Activated naive CD4-positive, alpha-beta T cell treated with anti-CD3 and anti-CD28 coated beads, Interleukin-2, amount 10 ng/mL, durations not matched to agents 7 days and 5 days (primary cell): ENCODE measurements around the gene ADRA2B.

Source experiments
- CTCF ChIA-PET: fragments of 350-600 bp; sonication (Branson Sonifier 250); formaldehyde crosslinking; loops from one replicate; lab custom pipeline; 2021; ENCODE audit warnings: antibody characterized with exemption; lab: Charles Lee
- DNase-seq: peaks from one replicate; pipeline ENCODE4 v3.0.0-alpha.2; 2020
- H3K27ac Mint-ChIP-seq: one replicate; pipeline ENCODE4 v1.8.0; 2021; ENCODE audit warnings: mild to moderate bottlenecking, moderate library complexity, mixed read lengths
- H3K27me3 Mint-ChIP-seq: one replicate; pipeline ENCODE4 v1.8.0; 2021; ENCODE audit warnings: mild to moderate bottlenecking, mixed read lengths
- H3K36me3 Mint-ChIP-seq: one replicate; pipeline ENCODE4 v1.8.0; 2021; ENCODE audit warnings: mixed read lengths
- H3K4me1 Mint-ChIP-seq: one replicate; pipeline ENCODE4 v1.8.0; 2021; ENCODE audit warnings: mixed read lengths
- H3K4me3 Mint-ChIP-seq: one replicate; pipeline ENCODE4 v1.8.0; 2021; ENCODE audit warnings: mild to moderate bottlenecking, moderate library complexity, mixed read lengths
- H3K9me3 Mint-ChIP-seq: one replicate; pipeline ENCODE4 v1.8.0; 2021; ENCODE audit warnings: mixed read lengths

Gene ADRA2B

GRCh38 chr2:96154506-96155380 lies 38.4 kb upstream of the ADRA2B start:
- Mint-ChIP-seq H3K9me3 (no peaks in the 10 kb centered on the region), H3K4me1 (peaks cover 70% of the 10 kb centered on the region), H3K27ac (no peak overlapping the region), H3K4me3 (no peak overlapping the region), H3K27me3 (no peaks in the 10 kb centered on the region), H3K36me3 (no peaks in the 10 kb centered on the region)
- DNase-seq, result peak; percentile 21
- CTCF ChIA-PET, result interaction anchor here (1.0 to 1.7 kb wide), 3 partner anchors 8 to 16 kb away, joined by 3 to 4 read pairs (median 3); no protein-coding TSS in a partner anchor

DNA sequence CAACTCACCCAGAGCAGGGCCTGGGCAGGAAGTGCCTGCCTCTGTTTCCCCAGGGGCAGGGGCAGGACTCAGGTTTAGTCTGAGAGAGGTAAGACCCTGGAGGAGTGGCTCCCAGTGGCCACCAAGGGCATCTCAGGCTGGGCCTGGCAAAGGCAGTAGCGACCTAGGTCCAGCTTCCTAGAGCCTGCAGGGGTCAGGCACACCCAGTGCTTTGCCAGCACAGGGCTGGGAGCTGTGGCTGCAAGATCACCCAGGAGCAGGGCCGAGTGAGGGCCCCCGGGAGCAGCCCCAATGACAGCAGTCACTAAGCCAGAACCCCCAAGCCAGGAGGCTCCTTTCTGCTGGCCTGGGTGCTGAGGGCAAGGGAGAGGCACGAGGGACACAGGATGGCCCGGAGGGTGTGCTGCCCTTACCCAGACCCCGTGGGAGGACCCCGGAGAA lies 37.6 kb upstream of the ADRA2B start:
- no peak overlapping the region for H3K4me3 Mint-ChIP-seq
- no peaks in the 10 kb centered on the region for H3K27me3 Mint-ChIP-seq
- no peak overlapping the region for H3K27ac Mint-ChIP-seq
- peaks cover 67% of the 10 kb centered on the region for H3K4me1 Mint-ChIP-seq
- no peaks in the 10 kb centered on the region for H3K9me3 Mint-ChIP-seq
- CTCF ChIA-PET, result interaction anchor here (1.0 to 1.7 kb wide), 2 partner anchors 9 to 15 kb away, joined by 3 to 4 read pairs; no protein-coding TSS in a partner anchor
- peak; percentile 21 for DNase-seq
- H3K36me3 Mint-ChIP-seq, result no peaks in the 10 kb centered on the region

- no peak for DNase-seq
- no peak overlapping the region for H3K27ac Mint-ChIP-seq
- H3K9me3 Mint-ChIP-seq, result no peaks in the 10 kb centered on the region
- H3K36me3 Mint-ChIP-seq, result no peaks in the 10 kb centered on the region
- H3K27me3 Mint-ChIP-seq, result no peaks in the 10 kb centered on the region
- H3K4me3 Mint-ChIP-seq, result no peak overlapping the region
- peaks cover 67% of the 10 kb centered on the region for H3K4me1 Mint-ChIP-seq
- CTCF ChIA-PET, result interaction anchor here (0.8 to 1.7 kb wide), 3 partner anchors 10 to 15 kb away, joined by 3 to 4 read pairs (median 3); no protein-coding TSS in a partner anchor
Observed at GRCh38 chr2:96153291-96153713, 36.9 kb upstream of the ADRA2B start.

DNA sequence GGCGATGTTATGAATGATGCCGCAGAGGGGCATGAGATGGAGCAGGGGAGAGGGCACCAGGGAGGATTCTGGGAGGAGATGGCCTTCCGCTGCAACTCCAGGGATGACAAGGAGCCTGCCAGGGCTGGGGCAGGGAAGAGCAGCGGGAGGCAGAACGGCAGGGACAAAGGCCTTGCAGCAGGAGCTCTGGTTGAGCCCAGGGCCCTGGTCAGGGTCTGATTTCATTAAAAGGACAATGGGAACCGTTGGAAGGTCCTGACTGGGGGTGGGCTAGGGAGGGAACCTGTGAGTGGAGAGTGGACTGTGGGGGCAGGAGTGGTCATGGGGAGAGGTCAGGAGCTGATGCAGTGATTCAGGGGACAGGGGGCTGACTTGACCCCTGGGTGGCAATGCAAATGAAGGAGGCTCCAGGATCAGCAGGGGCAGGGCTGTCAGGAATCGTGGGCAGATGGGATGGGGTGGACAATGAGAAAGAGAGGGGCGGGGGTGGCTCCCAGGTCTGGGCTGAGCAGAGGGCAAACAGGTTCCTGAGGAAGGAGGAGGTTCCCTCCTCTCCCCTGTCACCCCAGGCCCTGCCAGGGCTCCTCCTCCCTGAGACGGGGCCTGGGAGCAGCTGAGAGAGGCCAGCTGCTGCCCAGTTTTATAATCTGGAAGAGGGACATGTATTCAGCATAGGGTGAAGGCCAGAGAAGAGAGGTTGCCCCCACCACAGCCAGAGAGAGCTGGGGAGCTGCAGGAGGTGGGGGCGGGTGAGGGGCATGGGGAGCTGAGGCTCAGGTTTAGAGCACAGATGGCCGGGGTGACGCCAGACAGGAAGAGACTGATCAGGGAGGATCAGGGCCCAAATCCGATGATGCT lies 36.2 kb upstream of the ADRA2B start:
- DNase-seq, result peak; percentile 23
- Mint-ChIP-seq H3K27ac (no peak overlapping the region), H3K4me1 (peaks cover 67% of the 10 kb centered on the region), H3K36me3 (no peaks in the 10 kb centered on the region), H3K4me3 (no peak overlapping the region), H3K27me3 (no peaks in the 10 kb centered on the region), H3K9me3 (no peaks in the 10 kb centered on the region)
- CTCF ChIA-PET, result interaction anchor here (0.8 to 2.8 kb wide), 2 partner anchors 11 to 14 kb away, joined by 3 to 7 read pairs; partner anchors contain the start of gene ASTL

DNA sequence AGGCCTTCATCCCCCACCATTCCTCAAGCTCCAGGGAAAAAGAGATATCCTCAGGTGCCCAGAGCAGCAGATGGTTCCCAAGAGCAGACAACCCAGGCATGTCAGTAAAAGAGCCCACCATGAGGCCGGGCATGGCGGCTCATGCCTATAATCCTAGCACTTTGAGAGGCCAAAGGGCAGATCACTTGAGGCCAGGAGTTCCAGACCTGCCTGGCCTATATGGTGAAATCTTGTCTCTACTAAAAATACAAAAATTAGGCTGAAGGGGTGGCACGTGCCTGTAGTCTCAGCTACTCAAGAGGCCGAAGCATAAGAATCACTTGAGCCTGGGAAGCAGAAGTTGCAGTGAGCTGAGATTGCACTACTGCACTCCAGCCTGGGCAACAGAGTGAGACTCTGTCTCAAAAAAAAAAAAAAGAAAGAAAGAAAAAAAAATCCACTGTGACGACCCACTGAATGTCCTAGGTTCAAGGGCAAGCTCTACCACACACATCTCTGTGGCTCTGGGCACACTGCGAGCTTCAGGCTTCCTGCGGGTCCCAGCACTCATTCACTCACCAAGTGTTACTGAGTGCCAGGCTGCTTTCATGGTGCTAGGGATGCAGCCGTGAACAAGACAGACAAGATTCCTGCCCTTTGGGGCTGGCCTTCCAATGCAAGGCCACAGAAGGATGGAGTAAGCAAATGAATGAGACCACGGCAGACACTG lies 35.4 kb upstream of the ADRA2B start:
- Mint-ChIP-seq H3K4me1 (peaks cover 67% of the 10 kb centered on the region), H3K36me3 (no peaks in the 10 kb centered on the region), H3K27me3 (no peaks in the 10 kb centered on the region), H3K4me3 (no peak overlapping the region), H3K27ac (no peak overlapping the region), H3K9me3 (no peaks in the 10 kb centered on the region)
- CTCF ChIA-PET, result interaction anchor here (2.8 kb wide), 1 partner anchor 13 kb away, joined by 7 read pairs; the partner anchor contains the start of gene ASTL
- DNase-seq, result no peak

DNA sequence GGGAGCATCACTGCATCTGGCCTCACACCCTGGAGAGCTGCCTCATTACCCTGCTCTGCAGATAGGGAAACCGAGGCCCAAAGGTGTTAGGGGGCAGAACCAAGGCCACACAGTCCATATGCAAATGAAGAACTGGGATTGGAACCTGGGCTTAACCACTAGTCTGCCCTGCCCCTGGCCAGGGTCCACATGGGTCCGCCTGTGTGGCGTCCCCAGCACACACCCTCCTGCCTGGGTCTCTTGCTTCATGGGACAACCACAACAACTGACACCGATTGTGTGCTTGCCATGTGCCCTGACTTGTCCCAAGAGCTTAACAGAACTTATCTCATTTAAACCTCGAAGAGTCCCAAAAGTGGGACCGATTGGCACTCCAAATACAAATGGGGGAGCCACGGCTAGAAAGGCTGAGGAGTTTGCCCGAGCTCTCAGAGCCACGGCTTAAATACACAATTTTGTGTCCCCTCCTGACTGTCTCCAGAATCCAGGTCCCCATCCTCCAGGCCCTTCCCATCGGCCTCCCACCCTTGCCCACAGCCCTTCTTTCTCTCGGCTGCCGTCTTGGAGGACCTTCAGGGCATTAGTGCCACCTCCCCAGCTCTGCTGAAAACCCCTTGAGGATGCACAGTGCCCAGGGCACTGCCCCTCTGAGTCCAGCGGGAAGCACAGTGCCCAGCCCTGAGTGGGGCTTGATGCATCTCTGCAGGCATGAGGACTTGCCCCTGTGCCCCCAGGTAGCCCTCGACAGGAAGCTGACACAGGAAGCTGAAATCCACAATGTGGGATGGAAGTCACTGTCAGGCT lies 34.6 kb upstream of the ADRA2B start:
- Mint-ChIP-seq H3K4me1 (peaks cover 67% of the 10 kb centered on the region), H3K9me3 (no peaks in the 10 kb centered on the region), H3K36me3 (no peaks in the 10 kb centered on the region), H3K27me3 (no peaks in the 10 kb centered on the region), H3K27ac (no peak overlapping the region), H3K4me3 (no peak overlapping the region)
- CTCF ChIA-PET, result interaction anchor here (2.8 kb wide), 1 partner anchor 13 kb away, joined by 7 read pairs; the partner anchor contains the start of gene ASTL
- DNase-seq, result no peak

- Mint-ChIP-seq H3K9me3 (no peaks in the 10 kb centered on the region), H3K27me3 (no peaks in the 10 kb centered on the region), H3K36me3 (no peaks in the 10 kb centered on the region), H3K4me3 (no peak overlapping the region), H3K4me1 (peaks cover 66% of the 10 kb centered on the region), H3K27ac (no peak overlapping the region)
- DNase-seq, result no peak
- CTCF ChIA-PET, result interaction anchor here (2.8 kb wide), 1 partner anchor 12 kb away, joined by 7 read pairs; the partner anchor contains the start of gene ASTL
Observed at GRCh38 chr2:96150007-96150640, 33.8 kb upstream of the ADRA2B start.

DNA sequence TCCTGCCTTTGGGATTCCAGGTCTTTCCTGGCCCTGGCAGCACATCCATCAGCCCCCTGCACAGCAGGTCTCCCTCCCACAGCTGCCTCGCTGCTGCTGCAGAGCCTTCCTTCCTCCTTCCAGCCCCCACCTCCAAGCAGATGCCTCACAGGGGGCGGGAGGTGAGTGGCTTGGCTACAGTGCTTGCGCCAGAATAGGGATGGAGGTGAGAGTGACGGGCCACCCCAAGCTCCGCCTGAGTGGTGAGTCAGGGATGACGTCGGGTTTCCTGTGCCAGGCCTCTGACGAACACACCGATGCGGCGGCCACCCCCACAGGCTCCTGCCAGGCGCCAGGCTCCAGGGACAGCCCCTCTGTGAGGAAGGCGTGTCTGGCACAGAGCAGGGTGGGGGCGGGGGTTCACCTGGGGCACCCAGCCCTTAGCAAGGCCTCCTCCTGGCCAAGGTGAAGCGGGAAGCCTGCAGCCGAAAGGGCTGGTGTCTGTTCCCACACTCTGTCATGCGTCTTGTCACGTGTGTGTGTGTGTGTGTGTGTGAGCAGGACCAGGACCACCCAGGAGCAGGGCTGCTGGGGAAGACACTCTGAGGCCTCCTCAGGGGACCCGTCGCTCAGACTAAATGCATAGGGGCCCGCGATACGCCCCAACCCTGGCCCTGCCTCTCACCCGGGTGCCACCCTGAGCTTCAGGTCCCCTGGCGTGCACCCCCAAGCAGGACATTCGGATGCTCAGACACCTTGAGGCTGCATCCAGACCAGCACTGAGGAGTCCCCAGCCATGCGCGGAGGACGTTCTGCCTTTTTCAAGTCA lies 32.2 kb upstream of the ADRA2B start:
- CTCF ChIA-PET, result interaction anchor here (0.6 to 18.7 kb wide), 5 partner anchors 10 to 125 kb away, joined by 3 to 507 read pairs (median 8); partner anchors contain the start of gene ASTL
- no peaks in the 10 kb centered on the region for H3K9me3 Mint-ChIP-seq
- H3K27ac Mint-ChIP-seq, result peak overlapping the region; percentile 98
- DNase-seq, result peak; percentile 96
- H3K27me3 Mint-ChIP-seq, result no peaks in the 10 kb centered on the region
- peak overlapping the region; percentile 55 for H3K4me3 Mint-ChIP-seq
- peaks cover 6% of the 10 kb centered on the region for H3K36me3 Mint-ChIP-seq
- peaks cover 77% of the 10 kb centered on the region for H3K4me1 Mint-ChIP-seq

- CTCF ChIA-PET, result interaction anchor here (1.5 to 18.7 kb wide), 5 partner anchors 9 to 155 kb away, joined by 6 to 507 read pairs (median 8); partner anchors contain the start of gene ASTL
- Mint-ChIP-seq H3K4me3 (peak overlapping the region; percentile 55), H3K36me3 (peaks cover 8% of the 10 kb centered on the region), H3K9me3 (no peaks in the 10 kb centered on the region), H3K27ac (peak overlapping the region; percentile 98), H3K27me3 (no peaks in the 10 kb centered on the region), H3K4me1 (peaks cover 80% of the 10 kb centered on the region)
- DNase-seq, result peak; percentile 25
Observed at GRCh38 chr2:96147593-96148201, 31.3 kb upstream of the ADRA2B start.

DNA sequence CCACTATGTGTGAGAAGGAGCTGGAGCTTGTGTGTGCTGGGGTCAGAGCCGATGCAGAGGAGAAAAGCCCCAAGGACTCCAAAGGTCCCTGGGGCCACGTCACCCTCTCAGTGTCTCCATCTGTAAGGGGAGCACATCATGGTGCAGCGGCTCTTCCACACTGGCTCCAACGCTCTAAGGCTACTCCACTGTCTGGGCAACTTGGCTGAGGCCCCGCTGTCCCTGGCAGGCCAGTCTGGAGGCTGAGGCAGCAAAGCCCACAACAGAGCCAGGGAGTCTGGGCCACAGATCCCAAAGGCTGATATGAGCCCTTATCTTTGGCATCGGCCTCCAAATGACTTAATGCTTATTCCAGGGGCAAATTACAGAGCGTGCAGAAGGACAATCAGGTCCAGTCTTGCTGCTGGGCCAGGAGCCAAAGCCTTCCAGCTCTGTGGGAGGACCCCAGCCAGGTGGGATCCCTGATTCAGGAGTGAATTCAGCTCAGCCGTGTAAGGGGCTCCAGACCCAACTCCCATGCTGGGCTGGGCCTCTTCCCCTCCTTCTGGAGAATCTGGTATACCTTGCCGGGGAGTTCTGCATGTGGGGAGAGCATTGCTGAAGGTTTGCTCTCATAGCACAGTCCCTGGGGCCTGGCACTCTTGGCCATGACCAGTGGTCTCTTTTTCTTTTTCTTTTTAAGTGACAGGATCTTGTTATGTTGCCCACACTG lies 30.7 kb upstream of the ADRA2B start:
- no peak for DNase-seq
- H3K9me3 Mint-ChIP-seq, result no peaks in the 10 kb centered on the region
- H3K27me3 Mint-ChIP-seq, result no peaks in the 10 kb centered on the region
- peak overlapping the region; percentile 67 for H3K4me3 Mint-ChIP-seq
- CTCF ChIA-PET, result interaction anchor here (1.0 to 18.7 kb wide), 6 partner anchors 8 to 154 kb away, joined by 3 to 507 read pairs (median 8); partner anchors contain the start of gene ASTL
- peak overlapping the region; percentile 98 for H3K27ac Mint-ChIP-seq
- peaks cover 82% of the 10 kb centered on the region for H3K4me1 Mint-ChIP-seq
- peaks cover 11% of the 10 kb centered on the region for H3K36me3 Mint-ChIP-seq
